ENCODE measurements around the gene SOBP. TPM values are rescaled to one million over a fixed set of nuclear protein-coding genes. Genes with fewer than 3 reads are reported as not detected.

Gene SOBP
- total and polyA plus RNA-seq, 2 donors (not counting 3 experiments of a cell fraction or from before 2014, with no cell fraction given): 0.35 to 6.6 TPM

- CTCF ChIA-PET: interaction anchor here (1.7 to 2.4 kb wide), 3 partner anchors 11 to 465 kb away, joined by 5 to 10 read pairs (median 8); no protein-coding TSS in a partner anchor
- Histone ChIP-seq H3K9ac (replicated peaks; ENCODE audit: extremely low read depth, insufficient read depth, low read length) (no peak overlapping the region), H3K79me2 (ENCODE audit: control insufficient read depth, insufficient read depth, low read length) (no peaks in the 10 kb centered on the region), H3K36me3 (ENCODE audit: control insufficient read depth in 2 of 2, extremely low read depth in 1 of 2, insufficient read depth in 2 of 2, low read length in 2 of 2) (no peaks in the 10 kb centered on the region), H4K20me1 (replicated peaks; ENCODE audit: control insufficient read depth, extremely low read depth, insufficient read depth, low read length) (no peaks in the 10 kb centered on the region), H3K4me1 (ENCODE audit: control insufficient read depth, extremely low read depth, insufficient read depth, low read length) (peaks cover 12% of the 10 kb centered on the region), H3K9me3 (replicated peaks; ENCODE audit: control insufficient read depth, insufficient read depth, low read length) (no peaks in the 10 kb centered on the region), H3K4me2 (ENCODE audit: insufficient read depth, low read length) (no peak overlapping the region), H3K9me1 (replicated peaks; ENCODE audit: control insufficient read depth, extremely low read depth, insufficient read depth, low read length) (no peaks in the 10 kb centered on the region), H2AFZ (ENCODE audit: low read depth, low read length) (no peak overlapping the region), H3K27me3 (ENCODE audit: control insufficient read depth in 2 of 2, insufficient read depth in 2 of 2, low read length in 2 of 2) (no peaks in the 10 kb centered on the region), H3K27ac (ENCODE audit: insufficient read depth, low read depth, low read length) (no peak overlapping the region), H3K4me3 (replicated peaks in 1 of 3; ENCODE audit: insufficient read depth in 1 of 3, low read depth in 1 of 3, low read length in 3 of 3) (no peak overlapping the region)
- POLR2A ChIA-PET: no interaction called here
- intact Hi-C loops (cut with micrococcal nuclease) (no loop called here), dilution Hi-C loops (cut with MboI; ENCODE audit: extremely low pct_ligation_motif_present, low sequenced_read_pairs) (no loop called here)
- DNase-seq (ENCODE audit: low read depth, low spot score) (no peak), FAIRE-seq (no peak)
- TF ChIP-seq GATA2 (IDR thresholded peaks at IDR 0.05; ENCODE audit: insufficient read depth, insufficient read length, low read depth, low read length) (no peak), JUN (IDR thresholded peaks at IDR 0.05; ENCODE audit: borderline replicate concordance, insufficient read depth, insufficient read length, low read depth) (no peak), EZH2 (IDR thresholded peaks at IDR 0.05; ENCODE audit: borderline replicate concordance, low read depth, low read length, severe bottlenecking) (no peak), MYC (IDR thresholded peaks at IDR 0.05; ENCODE audit: low read depth, low read length) (no peak), MAX (IDR thresholded peaks at IDR 0.05; ENCODE audit: insufficient read depth, insufficient read length) (no peak), CTCF (IDR thresholded peaks at IDR 0.05; ENCODE audit: extremely low read depth in 1 of 2, insufficient read depth in 1 of 2, low read depth in 1 of 2, low read length in 2 of 2) (no peak), POLR2A (IDR thresholded peaks at IDR 0.05; ENCODE audit: low read depth, low read length) (no peak)
- no TSS peak for BruUV-seq (replicated peaks)
Observed at GRCh38 chr6:107644513-107644912, 154.6 kb downstream of the SOBP start.
